IMR-90 (cell line): ENCODE measurements around the gene SLC7A10. TPM values are rescaled to one million over a fixed set of nuclear protein-coding genes. Genes with fewer than 3 reads are reported as not detected.

Experiments
- ATAC-seq: fragments of 200-7000 bp; cut with Tn5 transposase; 2 replicates; pipeline ENCODE4 v1.9.1; 2020; ENCODE audit warnings: low read depth, mild to moderate bottlenecking, moderate library complexity
- BruUV-seq: library from RNA; stranded (reverse); fragments of 400-500 nt; replicated peaks from 2 replicates; lab custom pipeline; 2021; lab: Mats Ljungman, UMichigan
- CTCF ChIA-PET: fragments of 300-600 bp; formaldehyde crosslinking; extraction: SDS; loops from one replicate; lab custom pipeline; 2021; ENCODE audit warnings: antibody characterized with exemption; lab: Yijun Ruan, JAX
- POLR2A ChIA-PET: fragments of 300-600 bp; sonication (Branson Sonifier 250); formaldehyde crosslinking; loops from one replicate; lab custom pipeline; 2022; ENCODE audit warnings: antibody characterized with exemption; ENCODE audit not compliant: unreplicated experiment; lab: Charles Lee
- DNase-seq: peaks from one replicate; pipeline ENCODE4 v3.0.0; 2013
- H2AFZ ChIP-seq: replicated peaks from 2 replicates; pipeline ENCODE3; 2013; ENCODE audit warnings: low read length, mild to moderate bottlenecking; ENCODE audit not compliant: poor library complexity
- H2AK5ac ChIP-seq: 2 replicates; pipeline ENCODE4 v1.6.1; 2013; ENCODE audit warnings: low read depth, low read length, inconsistent platforms
- H2AK9ac ChIP-seq: replicated peaks from 2 replicates; pipeline ENCODE3; 2013; ENCODE audit warnings: mild to moderate bottlenecking, low read depth, low read length, moderate library complexity; ENCODE audit not compliant: poor library complexity
- H2BK120ac ChIP-seq: 2 replicates; pipeline ENCODE4 v1.6.1; 2013; ENCODE audit warnings: low read depth, low read length, inconsistent platforms
- H2BK15ac ChIP-seq: 3 replicates; pipeline ENCODE4 v1.6.1; 2013; ENCODE audit warnings: low read depth, low read length, inconsistent platforms
- H2BK20ac ChIP-seq: 2 replicates; pipeline ENCODE4 v1.6.1; 2013; ENCODE audit warnings: low read depth, mild to moderate bottlenecking, inconsistent platforms, low read length, moderate library complexity
- H2BK5ac ChIP-seq: 2 replicates; pipeline ENCODE4 v1.6.1; 2013; ENCODE audit warnings: mild to moderate bottlenecking, low read depth, low read length, inconsistent platforms; ENCODE audit not compliant: poor library complexity, severe bottlenecking
- H3K14ac ChIP-seq: replicated peaks from 2 replicates; pipeline ENCODE4 v1.6.1; 2013; ENCODE audit warnings: low read depth, low read length, inconsistent platforms
- H3K18ac ChIP-seq: 2 replicates; pipeline ENCODE4 v1.6.1; 2013; ENCODE audit warnings: low read depth, low read length, control low read depth
- H3K23ac ChIP-seq: 2 replicates; pipeline ENCODE4 v1.6.1; 2013; ENCODE audit warnings: low read depth, low read length, inconsistent platforms
- H3K27ac ChIP-seq: 2 replicates; pipeline ENCODE4 v1.5.1; 2013; ENCODE audit warnings: mild to moderate bottlenecking, control low read depth, low read length; ENCODE audit not compliant: insufficient read depth
- H3K27me3 ChIP-seq: 2 replicates; pipeline ENCODE4 v1.6.1; 2013; ENCODE audit warnings: low read length; ENCODE audit not compliant: control insufficient read depth, insufficient read depth
- H3K36me3 ChIP-seq: 2 replicates; pipeline ENCODE4 v1.6.1; 2013; ENCODE audit warnings: low read length, mixed read lengths; ENCODE audit not compliant: control insufficient read depth, insufficient read depth
- H3K4ac ChIP-seq: 2 replicates; pipeline ENCODE4 v1.6.1; 2013; ENCODE audit warnings: low read depth, low read length, inconsistent platforms
- H3K4me1 ChIP-seq: 2 replicates; pipeline ENCODE4 v1.6.1; 2013; ENCODE audit warnings: low read length, mixed read lengths; ENCODE audit not compliant: control insufficient read depth, insufficient read depth
- H3K4me2 ChIP-seq: 2 replicates; pipeline ENCODE4 v1.6.1; 2013; ENCODE audit warnings: low read depth, mild to moderate bottlenecking, control low read depth, low read length, moderate library complexity
- H3K4me3 ChIP-seq: 2 replicates; pipeline ENCODE4 v1.5.1; 2013; ENCODE audit warnings: low read depth, mild to moderate bottlenecking, control low read depth, low read length, moderate library complexity; ENCODE audit not compliant: insufficient read depth
- H3K56ac ChIP-seq: 2 replicates; pipeline ENCODE4 v1.6.1; 2013; ENCODE audit warnings: low read length, inconsistent platforms; ENCODE audit not compliant: insufficient read depth; ENCODE audit errors: extremely low read depth
- H3K79me1 ChIP-seq, 2 experiments: 2 replicates each; pipeline ENCODE4 v1.6.1; 2013; ENCODE audit warnings: low read length in 2 of 2, inconsistent platforms in 1 of 2, low read depth in 1 of 2
- H3K9ac ChIP-seq: 2 replicates; pipeline ENCODE4 v1.6.1; 2013; ENCODE audit warnings: low read depth, low read length, control low read depth
- H3K9me1 ChIP-seq: 2 replicates; pipeline ENCODE4 v1.6.1; 2013; ENCODE audit warnings: low read length, inconsistent platforms; ENCODE audit not compliant: insufficient read depth
- H3K9me3 ChIP-seq: 2 replicates; pipeline ENCODE4 v1.6.1; 2013; ENCODE audit warnings: low read length; ENCODE audit not compliant: control insufficient read depth, insufficient read depth
- H4K20me1 ChIP-seq: 2 replicates; pipeline ENCODE4 v1.6.1; 2013; ENCODE audit warnings: low read length, inconsistent platforms; ENCODE audit not compliant: insufficient read depth
- H4K5ac ChIP-seq: 2 replicates; pipeline ENCODE4 v1.6.1; 2013; ENCODE audit warnings: mild to moderate bottlenecking, low read depth, low read length, control low read depth
- H4K8ac ChIP-seq, 2 experiments: 2 replicates each; pipeline ENCODE4 v1.6.1; 2013; ENCODE audit warnings: low read depth in 2 of 2, low read length in 2 of 2, control low read depth in 1 of 2, inconsistent platforms in 1 of 2
- H4K91ac ChIP-seq: 2 replicates; pipeline ENCODE4 v1.6.1; 2013; ENCODE audit warnings: low read depth, low read length, inconsistent platforms; ENCODE audit not compliant: insufficient read depth
- BHLHE40 ChIP-seq: fragments of 150-350 bp; IDR thresholded peaks from 2 replicates; pipeline ENCODE4 v1.6.1; 2016; ENCODE audit warnings: mild to moderate bottlenecking, low read depth, low read length
- CEBPB ChIP-seq: IDR thresholded peaks from 2 replicates; pipeline ENCODE4 v1.6.1; 2012; ENCODE audit warnings: low read depth, low read length, improper control_type of control experiment
- CHD1 ChIP-seq: IDR thresholded peaks from 2 replicates; pipeline ENCODE4 v1.6.1; 2012; ENCODE audit warnings: low read depth, low read length, improper control_type of control experiment
- FOS ChIP-seq: fragments of 150-350 bp; IDR thresholded peaks from 2 replicates; pipeline ENCODE4 v1.6.1; 2016; ENCODE audit warnings: low read depth, low read length
- MAFK ChIP-seq: IDR thresholded peaks from 2 replicates; pipeline ENCODE4 v1.6.1; 2012; ENCODE audit warnings: low read depth, low read length, improper control_type of control experiment
- MAZ ChIP-seq: IDR thresholded peaks from 2 replicates; pipeline ENCODE4 v1.6.1; 2012; ENCODE audit warnings: low read depth, mild to moderate bottlenecking, low read length, improper control_type of control experiment, moderate library complexity, borderline replicate concordance
- MXI1 ChIP-seq: IDR thresholded peaks from 2 replicates; pipeline ENCODE4 v1.6.1; 2012; ENCODE audit warnings: low read depth, mild to moderate bottlenecking, low read length, moderate library complexity, borderline replicate concordance
- NFE2L2 ChIP-seq: fragments of 150-350 bp; IDR thresholded peaks from 2 replicates; pipeline ENCODE4 v1.6.1; 2016; ENCODE audit warnings: low read depth, mild to moderate bottlenecking, low read length
- POLR2A ChIP-seq: IDR thresholded peaks from 2 replicates; pipeline ENCODE4 v1.6.1; 2012; ENCODE audit warnings: mild to moderate bottlenecking, low read depth, low read length
- RAD21 ChIP-seq: IDR thresholded peaks from 2 replicates; pipeline ENCODE4 v1.6.1; 2012; ENCODE audit warnings: low read length, improper control_type of control experiment
- RCOR1 ChIP-seq: IDR thresholded peaks from 2 replicates; pipeline ENCODE4 v1.6.1; 2012; ENCODE audit warnings: mild to moderate bottlenecking, low read length, improper control_type of control experiment; ENCODE audit not compliant: insufficient replicate concordance
- RFX5 ChIP-seq: IDR thresholded peaks from 2 replicates; pipeline ENCODE4 v1.8.0; 2012; ENCODE audit warnings: low read depth, mild to moderate bottlenecking, low read length, moderate library complexity
- SMC3 ChIP-seq: fragments of 150-350 bp; IDR thresholded peaks from 2 replicates; pipeline ENCODE4 v1.6.1; 2016; ENCODE audit warnings: low read depth, mild to moderate bottlenecking, antibody characterized with exemption, low read length, moderate library complexity
- WGBS, 2 experiments: methylation state at CpG; one replicate each; pipeline versions ENCODE4 v1.1.5 to v1.1.7; 2013; ENCODE audit warnings: missing lambda C conversion rate in 2 of 2; ENCODE audit not compliant: insufficient read length in 1 of 2; ENCODE audit errors: extremely low coverage in 2 of 2; 5-methylcytosine and 5-hydroxymethylcytosine counted together
- dilution Hi-C: fragments of 300-500 bp; cut with HindIII; formaldehyde crosslinking; loops from one replicate; pipeline ENCODE4 v1.14.3; 2018; ENCODE audit warnings: low sequenced_read_pairs; ENCODE audit not compliant: unreplicated experiment
- in situ Hi-C: fragments of 300-500 bp; cut with MboI; formaldehyde crosslinking; loops from 3 replicates; pipeline ENCODE4 v1.14.3; 2019; ENCODE audit warnings: low sequenced_read_pairs, inconsistent platforms, mixed read lengths
- intact Hi-C: fragments of 100-400 bp; cut with micrococcal nuclease; formaldehyde crosslinking; loops from 2 replicates; pipeline ENCODE4 v1.10.0; 2022
- polyA plus RNA-seq, 3 experiments: library from polyadenylated mRNA; depleted of rRNA; stranded (reverse); fragments of >200 nt; gene quantifications; 2 replicates each; pipeline ENCODE4 v1.2.3, GENCODE V29; 2012; ENCODE audit warnings: low replicate concordance in 1 of 3
- total RNA-seq: library from RNA; depleted of rRNA; stranded (reverse); fragments of >200 nt; gene quantifications from 2 replicates; pipeline ENCODE4 v1.2.3, GENCODE V29; 2012
- TF ChIP-seq, protein P1 (sequence below): fragments of 150-350 bp; IDR thresholded peaks from 2 replicates; pipeline ENCODE4 v1.6.1; 2016; ENCODE audit warnings: low read depth, mild to moderate bottlenecking, low read length, moderate library complexity, borderline replicate concordance
- TF ChIP-seq, protein P2 (sequence below): conservative IDR thresholded peaks from 2 replicates; pipeline ENCODE4 v1.5.1; 2012; ENCODE audit warnings: mild to moderate bottlenecking, low read depth, low read length, improper control_type of control experiment

The SLC7A10 gene
- total and polyA plus RNA-seq, 2 of the 4 experiments (the other 2 are of a cell fraction), result not detected

DNA sequence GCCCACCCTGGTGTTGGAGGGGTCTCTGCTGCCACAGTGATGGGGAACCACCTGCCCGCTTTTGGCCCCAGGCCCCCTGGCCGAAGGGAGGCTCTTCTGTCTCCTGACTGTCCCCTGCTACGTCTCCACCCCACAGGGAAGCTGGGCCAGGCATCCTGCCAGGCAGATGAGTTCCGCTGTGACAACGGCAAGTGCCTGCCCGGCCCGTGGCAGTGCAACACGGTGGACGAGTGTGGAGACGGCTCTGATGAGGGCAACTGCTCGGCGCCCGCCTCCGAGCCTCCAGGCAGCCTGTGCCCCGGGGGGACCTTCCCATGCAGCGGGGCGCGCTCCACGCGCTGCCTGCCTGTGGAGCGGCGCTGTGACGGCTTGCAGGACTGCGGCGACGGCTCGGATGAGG lies 20.5 kb downstream of the SLC7A10 start:
- intact Hi-C loops (no loop called here), in situ Hi-C loops (no loop called here), dilution Hi-C loops (no loop called here)
- Histone ChIP-seq H3K4me2 (no peak overlapping the region), H4K91ac (no peak overlapping the region), H3K14ac (no peak overlapping the region), H2BK120ac (no peak overlapping the region), H2AFZ (no peak overlapping the region), H4K20me1 (peaks cover 4% of the 10 kb centered on the region; the same call in 1 of the 2 replicates), H3K36me3 (peaks cover 17% of the 10 kb centered on the region), H3K9me1 (peaks cover 5% of the 10 kb centered on the region; the same call in 1 of the 2 replicates), H2BK20ac (no peak overlapping the region), H2BK15ac (no peak overlapping the region), H4K8ac (no peak overlapping the region), H3K4me3 (no peak overlapping the region), H3K27ac (no peak overlapping the region), H3K18ac (no peak overlapping the region), H2BK5ac (no peak overlapping the region), H3K4ac (no peak overlapping the region), H3K9ac (no peak overlapping the region), H3K23ac (no peak overlapping the region), H3K56ac (no peak overlapping the region), H3K9me3 (no peaks in the 10 kb centered on the region), H3K4me1 (no peaks in the 10 kb centered on the region), H3K79me1 (peaks cover 0 to 8% of the 10 kb centered on the region in 2 experiments; a peak in 1 of 4 replicates), H3K27me3 (no peaks in the 10 kb centered on the region), H2AK9ac (no peak overlapping the region), H2AK5ac (no peak overlapping the region), H4K5ac (no peak overlapping the region)
- BruUV-seq, result no TSS peak
- TF ChIP-seq MXI1 (no peak), NFE2L2 (no peak), CHD1 (no peak), RAD21 (no peak), CEBPB (no peak), RFX5 (no peak), FOS (no peak), MAFK (no peak), RCOR1 (no peak), SMC3 (no peak), BHLHE40 (no peak), POLR2A (no peak), MAZ (no peak)
- TF ChIP-seq, protein P1, sequence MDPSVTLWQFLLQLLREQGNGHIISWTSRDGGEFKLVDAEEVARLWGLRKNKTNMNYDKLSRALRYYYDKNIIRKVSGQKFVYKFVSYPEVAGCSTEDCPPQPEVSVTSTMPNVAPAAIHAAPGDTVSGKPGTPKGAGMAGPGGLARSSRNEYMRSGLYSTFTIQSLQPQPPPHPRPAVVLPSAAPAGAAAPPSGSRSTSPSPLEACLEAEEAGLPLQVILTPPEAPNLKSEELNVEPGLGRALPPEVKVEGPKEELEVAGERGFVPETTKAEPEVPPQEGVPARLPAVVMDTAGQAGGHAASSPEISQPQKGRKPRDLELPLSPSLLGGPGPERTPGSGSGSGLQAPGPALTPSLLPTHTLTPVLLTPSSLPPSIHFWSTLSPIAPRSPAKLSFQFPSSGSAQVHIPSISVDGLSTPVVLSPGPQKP, result no peak
- TF ChIP-seq, protein P2, sequence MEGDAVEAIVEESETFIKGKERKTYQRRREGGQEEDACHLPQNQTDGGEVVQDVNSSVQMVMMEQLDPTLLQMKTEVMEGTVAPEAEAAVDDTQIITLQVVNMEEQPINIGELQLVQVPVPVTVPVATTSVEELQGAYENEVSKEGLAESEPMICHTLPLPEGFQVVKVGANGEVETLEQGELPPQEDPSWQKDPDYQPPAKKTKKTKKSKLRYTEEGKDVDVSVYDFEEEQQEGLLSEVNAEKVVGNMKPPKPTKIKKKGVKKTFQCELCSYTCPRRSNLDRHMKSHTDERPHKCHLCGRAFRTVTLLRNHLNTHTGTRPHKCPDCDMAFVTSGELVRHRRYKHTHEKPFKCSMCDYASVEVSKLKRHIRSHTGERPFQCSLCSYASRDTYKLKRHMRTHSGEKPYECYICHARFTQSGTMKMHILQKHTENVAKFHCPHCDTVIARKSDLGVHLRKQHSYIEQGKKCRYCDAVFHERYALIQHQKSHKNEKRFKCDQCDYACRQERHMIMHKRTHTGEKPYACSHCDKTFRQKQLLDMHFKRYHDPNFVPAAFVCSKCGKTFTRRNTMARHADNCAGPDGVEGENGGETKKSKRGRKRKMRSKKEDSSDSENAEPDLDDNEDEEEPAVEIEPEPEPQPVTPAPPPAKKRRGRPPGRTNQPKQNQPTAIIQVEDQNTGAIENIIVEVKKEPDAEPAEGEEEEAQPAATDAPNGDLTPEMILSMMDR, result no peak
- CTCF ChIA-PET, result no interaction called here
- POLR2A ChIA-PET, result no interaction called here
- DNase-seq (no peak), ATAC-seq (no peak)
- 95% methylated on average over 25 of the region's 27 CpGs; no CpG with 5 or more reads in 1 of the 2 experiments for WGBS, 2 experiments
